OCI-M2 (cell line): ENCODE results near the gene KATNBL1.
"Not testable (repeated sequence)": the region's sequence is repeated elsewhere in the genome, so short reads cannot be mapped to it uniquely, and the experiment has no call there.

Experiments used
- DNase-seq: peaks from one replicate; lab custom pipeline; 2025; ENCODE audit not compliant: unreplicated experiment; lab: John Stamatoyannopoulos, UW

KATNBL1 gene

GRCh38 chr15:34203936-34204335 is 6.0 kb downstream of the KATNBL1 start:
- no peak for DNase-seq

- DNase-seq: no peak
Observed at GRCh38 chr15:34203305-34203704, 6.6 kb downstream of the KATNBL1 start.

- not testable (repeated sequence) for DNase-seq
Observed at GRCh38 chr15:34193272-34193671, 16.6 kb downstream of the KATNBL1 start.

- DNase-seq: no peak
Observed at GRCh38 chr15:34188711-34189110, 21.2 kb downstream of the KATNBL1 start.

GRCh38 chr15:34185666-34186065 is 24.2 kb downstream of the KATNBL1 start:
- DNase-seq: no peak

- no peak for DNase-seq
Observed at GRCh38 chr15:34182942-34183341, 27.0 kb downstream of the KATNBL1 start.

- no peak for DNase-seq
Observed at GRCh38 chr15:34179234-34179633, 30.7 kb downstream of the KATNBL1 start.

GRCh38 chr15:34165987-34166573 is 43.8 kb downstream of the KATNBL1 start:
- DNase-seq: not testable (repeated sequence)

- no peak for DNase-seq
Observed at GRCh38 chr15:34161329-34161963, 48.5 kb downstream of the KATNBL1 start.

- no peak for DNase-seq
Observed at GRCh38 chr15:34160735-34161134, 49.2 kb downstream of the KATNBL1 start.

GRCh38 chr15:34158355-34158754 is 51.5 kb downstream of the KATNBL1 start:
- no peak for DNase-seq

GRCh38 chr15:34155859-34156258 is 54.0 kb downstream of the KATNBL1 start:
- no peak for DNase-seq

- no peak for DNase-seq
Observed at GRCh38 chr15:34154725-34155204, 55.1 kb downstream of the KATNBL1 start.

GRCh38 chr15:34147371-34148140 is 62.3 kb downstream of the KATNBL1 start:
- no peak for DNase-seq

- DNase-seq: no peak
Observed at GRCh38 chr15:34133511-34133910, 76.4 kb downstream of the KATNBL1 start.

GRCh38 chr15:34132881-34133280 is 77.0 kb downstream of the KATNBL1 start:
- DNase-seq: no peak

GRCh38 chr15:34128898-34129297 is 81.0 kb downstream of the KATNBL1 start:
- no peak for DNase-seq

GRCh38 chr15:34126522-34126921 is 83.4 kb downstream of the KATNBL1 start:
- DNase-seq: no peak

- no peak for DNase-seq
Observed at GRCh38 chr15:34125945-34126344, 84.0 kb downstream of the KATNBL1 start.

GRCh38 chr15:34124651-34125050 is 85.2 kb downstream of the KATNBL1 start:
- DNase-seq: no peak

GRCh38 chr15:34122771-34123183 is 87.1 kb downstream of the KATNBL1 start:
- no peak for DNase-seq

- not testable (repeated sequence) for DNase-seq
Observed at GRCh38 chr15:34121786-34122185, 88.1 kb downstream of the KATNBL1 start.
